Cardiac septum (tissue), 1 donor: ENCODE results near the gene LMF1. TPM values are rescaled to one million over a fixed set of nuclear protein-coding genes. Genes with fewer than 3 reads are reported as not detected.

Experiments
- DNase-seq: peaks from one replicate; pipeline ENCODE4 v3.0.0-alpha.2; 2020; ENCODE audit warnings: low spot score
- intact Hi-C: fragments of 100-400 bp; cut with DNase I; formaldehyde crosslinking; loops from one replicate; pipeline ENCODE4 v1.14.0; 2022
- total RNA-seq: library from RNA; stranded (reverse); fragmentation: NEBNext Ultra II Directional; extraction: Animal tissue kit (Norgen Biotek cat#: 25700); gene quantifications from one replicate; pipeline ENCODE4 v1.2.1, GENCODE V29; 2021
- donor health status: DM: no; HTN: no; CAD: no.

The LMF1 gene
- total RNA-seq, 1 donor from 2014 or later, result 8.4 TPM

DNA sequence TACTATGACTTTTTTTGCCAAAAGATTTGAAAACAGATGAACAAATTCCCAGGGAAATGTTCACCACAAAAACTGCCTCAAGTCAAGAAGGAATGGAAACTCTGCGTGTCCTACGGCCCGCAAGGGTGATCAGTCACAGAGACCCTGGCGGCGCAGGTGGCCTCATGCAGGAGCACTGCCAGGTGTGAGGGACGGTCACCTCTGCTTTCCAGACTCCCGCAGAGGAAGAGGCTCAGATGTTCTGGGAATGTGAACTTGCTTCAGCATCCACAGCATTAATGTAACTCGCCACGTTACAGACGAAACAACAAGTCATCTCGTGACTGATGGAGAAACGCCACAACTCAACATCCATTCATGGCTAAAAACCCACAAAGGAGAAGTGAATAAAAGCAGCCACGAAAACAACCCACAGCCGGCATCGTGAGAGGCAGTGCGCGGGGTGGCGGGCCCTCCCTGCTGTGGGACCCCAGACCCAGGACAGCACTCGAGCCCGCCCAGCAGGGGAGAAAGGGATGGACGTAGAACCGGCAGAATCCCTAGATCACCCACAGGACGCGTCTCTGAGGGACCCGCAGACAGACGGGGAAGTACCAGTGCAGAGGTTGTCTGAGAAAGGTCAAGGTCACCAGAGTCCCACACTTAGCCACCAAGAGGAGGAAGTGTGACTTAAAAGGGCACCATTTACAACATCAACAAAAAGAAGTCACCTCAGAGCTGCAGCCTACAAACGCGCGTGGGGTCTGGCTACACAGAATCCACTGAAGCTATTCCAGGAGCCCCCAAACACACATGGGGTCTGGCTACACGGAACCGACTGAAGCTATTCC lies 93.3 kb downstream of the LMF1 start:
- no peak for DNase-seq

DNA sequence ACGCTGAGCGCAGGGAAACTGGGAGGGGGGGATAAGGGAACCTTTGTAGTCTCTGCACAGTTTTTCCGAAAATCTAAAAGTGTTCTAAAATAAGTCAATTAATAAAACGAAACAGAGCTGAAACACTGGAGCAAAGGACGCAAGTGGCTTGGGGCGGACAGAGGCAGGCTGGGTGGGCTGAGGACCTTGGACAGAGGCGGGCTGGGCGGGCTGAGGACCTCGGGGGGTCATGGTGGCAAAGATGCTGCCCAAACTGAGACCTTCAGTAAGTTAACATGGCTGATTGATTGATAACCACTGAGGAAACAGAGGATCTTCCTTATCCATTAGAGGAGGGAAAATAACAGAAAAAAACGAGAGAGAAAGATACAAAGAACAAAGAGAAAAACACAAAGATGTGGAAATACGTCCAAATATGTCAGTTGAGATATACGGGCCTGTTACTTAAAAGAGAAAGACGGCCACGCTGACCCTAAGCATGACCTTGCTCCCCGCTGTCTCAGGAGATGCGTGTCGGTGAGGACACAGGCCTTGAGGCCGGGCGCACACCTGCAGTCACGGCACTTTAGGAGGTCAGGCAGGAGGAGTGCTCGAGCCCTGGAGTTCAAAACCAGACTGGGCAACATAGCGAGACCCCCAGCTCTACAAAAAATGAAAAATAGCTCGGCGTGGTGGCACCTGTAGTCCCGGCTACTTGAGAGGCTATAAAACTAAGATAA lies 94.1 kb downstream of the LMF1 start:
- DNase-seq, result no peak
- intact Hi-C loops, result no loop called here

More for the DNA sequence above, 93.3 kb downstream of the LMF1 start:
- intact Hi-C loops, result no loop called here

DNA sequence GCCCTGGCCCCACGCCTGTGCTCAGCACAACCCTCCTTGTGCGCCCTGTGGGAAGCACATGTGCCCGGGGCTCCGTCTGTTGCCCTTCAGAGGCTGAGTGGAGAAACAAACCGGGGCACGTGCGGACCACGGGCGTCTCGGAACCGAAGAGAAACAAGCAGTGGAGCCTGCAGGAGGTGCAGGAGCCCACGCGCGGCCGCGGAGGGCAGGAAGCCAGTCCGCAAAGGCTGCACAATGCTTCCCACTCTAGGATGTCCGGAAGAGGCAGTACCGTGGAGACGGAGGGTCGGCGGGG lies 94.8 kb downstream of the LMF1 start:
- intact Hi-C loops, result no loop called here
- DNase-seq, result no peak

DNA sequence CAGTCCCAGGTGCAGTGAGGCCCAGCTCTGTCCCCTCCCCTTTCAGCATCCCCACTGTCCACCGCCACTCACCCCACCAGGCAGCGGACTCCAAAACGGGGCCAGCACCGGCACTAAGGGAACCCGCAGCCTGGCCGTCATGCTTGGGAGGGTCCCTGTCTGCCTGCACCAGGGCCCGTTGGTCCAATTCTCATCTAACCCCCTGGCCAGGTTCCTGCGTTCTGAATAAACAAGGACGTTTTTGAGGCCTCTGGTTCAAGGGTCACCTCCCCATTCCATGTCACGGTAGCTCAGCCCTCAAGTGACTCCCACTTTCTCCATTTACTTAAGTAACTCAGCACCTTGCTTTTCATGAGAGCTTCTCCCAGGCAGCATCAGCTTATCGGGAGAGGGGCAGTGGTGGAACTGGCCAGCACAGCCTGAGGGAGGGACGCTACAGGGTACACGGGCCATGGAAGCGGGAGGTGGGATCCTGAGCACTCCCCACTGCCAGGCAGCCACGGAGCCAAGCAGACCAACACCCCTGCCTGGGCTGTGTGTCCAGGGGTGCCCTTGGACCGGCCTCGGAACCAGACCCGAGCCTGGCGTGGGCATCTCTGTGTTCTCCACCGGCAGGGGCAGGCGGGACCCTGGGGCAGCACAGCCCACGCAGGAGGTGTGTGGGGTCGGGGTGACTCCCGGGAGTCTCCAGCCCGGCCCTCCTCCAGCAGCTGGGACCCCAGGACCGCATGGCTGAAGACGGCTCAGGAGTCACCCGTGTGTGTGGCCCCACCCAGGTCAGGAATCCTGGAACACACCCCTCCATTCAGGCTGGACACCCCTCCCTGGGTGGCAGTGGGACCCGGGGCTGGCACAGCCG lies 95.4 kb downstream of the LMF1 start:
- no peak for DNase-seq
- intact Hi-C loops, result no loop called here

DNA sequence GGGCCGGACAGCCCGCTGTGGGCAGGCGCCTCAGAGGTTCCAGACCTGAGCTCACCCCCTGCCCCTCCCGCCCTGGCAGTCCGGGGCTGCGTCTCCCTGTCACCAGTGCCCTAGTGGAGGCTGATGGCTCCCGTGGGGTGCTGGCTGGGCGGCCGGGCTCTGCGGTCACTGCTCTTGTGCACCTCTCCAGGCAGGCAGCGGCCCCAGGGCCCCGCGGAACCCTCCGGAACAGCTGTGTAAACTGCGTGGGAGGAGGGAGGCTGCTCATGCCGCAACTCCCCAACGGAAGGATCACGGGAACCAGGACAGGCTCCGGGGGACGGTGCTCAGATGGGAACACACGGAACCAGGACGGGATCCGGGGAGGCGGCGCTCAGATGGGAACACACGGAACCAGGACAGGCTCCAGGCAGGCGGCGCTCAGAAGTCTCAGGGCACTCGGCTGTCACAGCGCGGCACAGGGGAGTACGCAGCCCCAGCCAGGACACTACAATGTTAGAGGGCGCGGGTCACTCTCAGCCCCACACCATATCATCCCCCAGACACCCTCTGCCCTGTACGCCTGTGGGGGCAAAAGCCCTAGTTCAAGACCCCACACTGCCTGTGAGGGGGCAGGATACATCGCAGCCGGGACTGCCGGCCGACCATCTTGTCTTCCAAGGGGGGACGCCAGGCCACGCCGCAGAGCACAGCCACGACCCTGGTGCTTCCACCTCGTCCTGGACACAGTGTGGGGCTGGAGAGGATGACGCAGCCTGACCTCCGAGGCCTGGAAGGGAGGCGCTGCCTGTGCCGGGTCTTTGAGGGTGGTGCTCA lies 96.2 kb downstream of the LMF1 start:
- intact Hi-C loops, result no loop called here
- no peak for DNase-seq

DNA sequence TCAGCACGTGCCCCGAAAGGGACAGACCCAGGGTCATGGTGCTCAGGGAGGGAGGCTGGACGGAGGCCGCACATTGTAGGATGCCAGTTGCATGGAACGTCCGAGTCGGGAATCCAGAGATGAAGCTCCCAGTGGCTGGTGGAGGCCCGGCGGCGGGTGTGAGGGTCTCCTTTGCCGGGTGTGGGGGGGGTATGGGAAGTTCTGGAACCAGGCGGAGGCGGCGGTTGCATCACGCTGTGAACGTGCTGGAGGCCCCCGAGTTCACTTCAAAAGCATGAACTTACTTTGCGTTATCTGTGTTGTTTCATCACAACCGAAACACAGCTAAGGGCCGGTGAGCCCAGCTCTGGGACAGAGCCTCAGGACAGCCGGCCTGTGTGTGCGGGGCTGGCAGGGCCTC lies 96.9 kb downstream of the LMF1 start:
- no peak for DNase-seq
- intact Hi-C loops, result no loop called here

DNA sequence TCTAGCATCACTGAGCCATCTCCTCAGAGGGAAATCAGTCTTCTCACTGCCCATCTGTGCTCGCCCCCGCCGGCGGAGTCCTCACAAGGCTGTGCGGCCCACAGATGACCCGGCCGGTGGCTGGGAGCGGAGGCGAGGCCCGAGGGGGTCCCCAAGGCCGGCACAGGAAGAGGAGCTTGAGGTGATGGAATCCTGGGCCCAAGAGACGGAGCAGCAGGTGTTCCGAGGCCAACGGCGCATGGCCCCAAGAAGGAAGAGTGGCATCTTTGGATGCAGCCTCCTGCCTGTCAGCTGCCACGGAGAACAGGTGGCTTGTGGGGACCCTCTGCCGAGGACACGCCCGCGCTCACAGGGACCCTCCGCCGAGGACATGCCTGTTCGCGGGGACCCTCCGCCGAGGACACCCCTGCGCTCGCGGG lies 97.5 kb downstream of the LMF1 start:
- no peak for DNase-seq

DNA sequence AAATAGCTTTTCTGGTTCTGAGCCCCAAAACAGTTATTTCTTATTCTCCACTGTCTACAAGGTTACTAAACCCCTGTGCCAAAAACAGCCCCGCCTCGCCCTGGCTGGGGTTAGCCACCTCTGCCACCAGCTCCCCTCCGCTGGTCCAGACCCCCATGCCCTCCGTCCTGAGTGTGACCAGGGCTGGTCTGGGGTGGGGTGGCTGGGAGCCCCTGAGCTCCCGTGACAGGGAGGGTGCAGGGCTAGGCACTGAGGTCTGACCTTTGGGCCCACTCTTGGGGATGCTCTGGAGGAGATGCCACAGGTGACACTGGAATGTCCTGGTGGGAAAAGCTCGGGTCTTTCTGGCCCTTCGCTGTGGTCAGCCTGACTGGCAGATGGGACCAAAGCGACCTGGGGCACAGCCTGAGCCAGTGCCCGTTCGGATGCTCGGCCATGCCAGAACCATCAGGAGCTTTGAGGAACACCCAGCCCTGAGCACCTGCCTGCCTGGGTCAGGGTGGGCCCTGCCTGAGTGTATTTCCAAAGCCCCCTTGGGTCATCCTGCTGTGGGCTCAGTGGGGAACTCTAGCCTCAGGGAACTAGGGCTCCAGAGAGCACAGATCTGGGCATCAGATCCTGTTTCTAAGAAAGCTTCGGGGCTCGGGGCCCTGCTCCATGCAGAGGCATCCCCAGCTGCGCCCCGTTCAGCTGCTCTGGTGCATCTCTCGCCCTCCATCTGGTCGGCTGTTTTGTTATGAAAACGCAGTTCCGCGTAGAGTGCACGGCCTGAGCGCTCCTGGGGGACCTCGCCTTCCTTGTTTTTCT lies 98.1 kb downstream of the LMF1 start:
- DNase-seq, result no peak
- intact Hi-C loops, result no loop called here

More for the DNA sequence above, 97.5 kb downstream of the LMF1 start:
- intact Hi-C loops, result no loop called here

DNA sequence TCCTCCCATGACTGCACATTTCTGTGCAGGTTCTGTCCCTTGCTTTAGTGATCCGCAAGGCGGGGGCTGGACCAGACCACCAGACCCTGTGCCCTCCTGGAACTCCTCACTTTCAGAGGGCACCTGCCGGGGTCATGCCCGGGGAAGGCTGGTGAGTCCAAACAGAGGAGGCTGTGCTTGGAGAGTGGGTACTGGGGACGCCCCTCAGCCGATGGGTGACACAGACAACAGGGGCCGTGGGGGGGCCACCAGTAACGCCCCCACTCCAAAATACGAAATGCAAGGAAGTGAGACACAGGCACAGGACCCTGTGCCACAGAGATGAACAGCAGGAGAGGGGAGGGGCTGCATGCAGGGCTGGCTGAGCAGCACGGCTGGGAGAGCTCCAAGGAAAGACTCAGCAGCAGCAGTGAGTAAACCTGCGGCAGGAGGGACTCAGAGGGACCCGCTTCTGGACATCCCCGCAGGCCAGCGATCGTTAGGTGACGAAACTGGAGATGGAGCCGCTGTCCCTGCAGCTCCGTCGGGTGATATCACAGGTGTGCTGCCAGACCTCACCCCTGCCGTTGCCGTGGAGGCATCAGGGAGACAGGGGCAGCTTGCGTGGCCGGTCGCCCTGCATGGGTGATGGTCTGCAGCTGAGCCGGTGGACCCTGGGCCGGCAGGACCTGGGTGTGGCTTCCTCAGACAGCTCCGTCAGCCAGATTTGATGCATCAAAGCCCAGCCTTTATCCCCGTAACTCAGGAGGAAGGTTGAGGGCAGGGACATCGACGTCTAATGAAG lies 99.0 kb downstream of the LMF1 start:
- DNase-seq, result no peak
- intact Hi-C loops, result no loop called here

DNA sequence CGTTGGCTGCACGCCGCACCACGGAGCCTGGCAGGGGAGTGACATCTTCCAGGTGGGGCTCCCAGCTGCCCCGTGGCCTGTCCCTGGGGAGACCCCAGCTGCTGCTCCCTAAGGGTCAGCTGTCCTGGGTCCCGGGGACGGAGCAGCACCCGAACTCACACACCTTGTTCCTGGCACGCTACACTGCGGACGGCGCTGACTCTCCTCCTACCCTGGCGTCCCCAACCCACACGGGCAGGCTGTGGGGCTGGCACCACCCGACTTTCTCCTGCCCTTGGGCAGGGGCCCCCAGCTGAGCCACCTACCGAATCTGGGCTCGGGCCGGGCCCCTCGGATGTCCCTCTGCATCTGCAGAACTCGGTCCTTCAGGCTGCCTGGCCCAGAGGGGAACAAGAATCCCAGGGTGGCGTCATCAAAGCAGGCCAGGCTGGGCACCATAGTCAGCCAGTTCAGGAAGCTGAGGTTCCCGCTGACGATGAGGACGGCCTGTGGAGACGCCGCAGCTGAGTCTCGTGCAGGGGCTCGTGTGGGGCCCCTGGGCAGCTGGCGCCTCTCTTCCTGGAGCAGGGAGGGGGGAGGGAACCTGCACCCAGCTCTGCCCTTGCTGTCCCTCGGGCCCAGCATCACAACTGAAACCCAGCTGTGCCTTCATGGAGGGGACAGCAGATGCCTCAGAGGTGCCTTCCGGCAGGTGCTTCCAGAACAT lies 99.8 kb downstream of the LMF1 start:
- intact Hi-C loops, result no loop called here
- no peak for DNase-seq

DNA sequence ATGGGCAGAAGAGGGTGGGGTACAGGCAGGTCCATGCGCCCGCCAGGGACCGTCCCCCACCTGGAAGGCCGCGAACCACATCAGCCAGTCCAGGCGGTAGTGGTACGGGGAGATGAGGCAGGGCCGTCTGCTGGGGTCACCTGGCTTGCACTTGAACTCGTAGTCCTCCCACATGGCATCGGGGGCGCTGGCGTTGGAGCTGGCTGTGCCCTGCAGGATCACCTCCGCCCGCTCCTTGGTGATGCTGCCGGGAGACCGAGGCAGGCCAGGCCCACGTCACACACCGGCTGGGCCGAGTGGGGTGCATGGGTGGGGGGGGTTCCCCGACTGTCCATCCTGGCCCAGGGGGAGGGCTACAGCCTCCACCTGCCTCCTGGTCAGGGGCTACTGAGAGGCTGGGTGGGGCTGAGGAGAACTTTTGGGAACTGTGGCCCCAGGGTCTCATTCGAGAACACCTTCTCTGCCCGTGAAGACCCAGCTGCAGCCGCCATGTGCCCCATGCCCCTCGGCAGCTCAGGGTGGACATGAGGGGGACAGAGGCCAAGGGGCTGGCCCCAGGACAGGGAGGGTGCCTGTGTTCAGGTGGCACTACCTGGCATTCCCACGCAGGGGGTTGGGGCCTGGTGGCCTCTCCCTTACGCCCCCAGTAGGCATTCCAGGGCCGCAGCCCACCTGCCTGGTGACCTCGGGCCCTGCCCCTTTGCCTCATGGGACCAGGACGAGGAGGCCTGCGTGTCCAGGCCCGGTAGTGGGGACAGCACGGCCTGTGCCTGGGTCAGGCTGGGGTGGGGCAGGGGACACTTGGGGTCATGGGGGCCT lies 100.8 kb downstream of the LMF1 start:
- no peak for DNase-seq
- intact Hi-C loops, result no loop called here

DNA sequence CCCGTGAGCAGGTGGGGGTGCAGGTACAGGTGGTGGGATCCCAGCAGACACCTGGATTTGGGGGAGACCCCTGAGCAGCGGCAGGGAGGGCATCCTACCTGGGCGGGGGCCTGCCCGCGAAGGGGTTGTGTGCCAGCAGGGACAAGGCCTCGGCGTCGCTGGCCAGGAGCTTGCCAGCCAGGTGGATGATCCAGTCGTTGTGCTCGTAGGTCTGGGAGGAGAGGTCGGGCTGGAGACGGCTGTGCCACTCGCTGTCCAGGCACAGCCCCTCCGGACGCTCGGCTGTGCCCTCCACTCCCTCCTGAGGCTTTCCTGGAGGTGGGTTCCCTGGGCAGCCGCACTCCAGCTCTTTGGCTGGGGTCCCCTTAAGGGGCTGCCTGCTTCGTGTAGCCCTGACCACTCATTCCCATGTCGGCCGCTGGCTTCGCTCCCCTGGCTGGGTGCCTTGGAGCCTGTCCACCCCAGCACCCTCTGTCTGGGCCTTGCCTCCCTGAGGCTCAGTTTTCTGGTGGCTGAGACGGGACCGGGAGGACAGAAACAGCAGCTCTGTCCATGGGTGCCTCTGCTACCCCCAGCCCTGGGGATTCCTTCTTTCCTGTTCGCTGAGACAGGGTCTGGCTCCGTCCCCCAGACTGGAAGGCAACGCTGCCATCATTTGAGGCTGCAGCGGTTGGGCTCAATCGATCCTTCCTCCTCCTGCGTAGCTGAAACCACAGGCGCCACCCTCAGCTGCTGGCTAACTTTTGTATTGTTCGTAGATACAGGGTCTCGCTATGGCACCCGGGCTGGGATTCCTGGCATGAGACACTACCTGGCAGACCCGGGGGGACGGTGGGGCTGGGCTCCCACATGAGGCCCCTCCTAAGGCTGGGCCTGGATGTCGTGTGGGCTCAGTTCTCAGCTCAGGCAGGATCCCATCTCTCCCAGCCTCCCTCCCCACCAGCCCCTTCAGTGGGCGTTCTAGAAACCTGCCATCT lies 101.7 kb downstream of the LMF1 start:
- intact Hi-C loops, result no loop called here
- no peak for DNase-seq

DNA sequence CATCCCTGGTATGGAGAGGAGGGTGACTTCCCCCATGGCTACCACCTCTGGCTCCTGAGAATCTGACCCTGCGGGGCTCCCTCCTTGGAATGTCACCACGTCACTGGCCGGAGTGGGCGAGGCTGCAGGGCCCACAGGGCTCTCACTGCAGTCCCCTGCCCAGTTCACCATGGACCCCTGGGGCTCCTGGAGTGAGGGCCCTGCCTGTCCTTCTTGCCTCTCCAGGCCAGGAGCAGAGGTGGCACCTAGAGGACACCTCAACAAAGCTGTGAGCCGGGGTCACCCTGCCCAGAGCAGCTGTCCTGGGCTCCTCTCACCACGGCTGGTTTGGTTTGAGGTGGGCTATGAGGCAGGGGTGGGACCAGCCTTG lies 102.4 kb downstream of the LMF1 start:
- intact Hi-C loops, result no loop called here
- no peak for DNase-seq

DNA sequence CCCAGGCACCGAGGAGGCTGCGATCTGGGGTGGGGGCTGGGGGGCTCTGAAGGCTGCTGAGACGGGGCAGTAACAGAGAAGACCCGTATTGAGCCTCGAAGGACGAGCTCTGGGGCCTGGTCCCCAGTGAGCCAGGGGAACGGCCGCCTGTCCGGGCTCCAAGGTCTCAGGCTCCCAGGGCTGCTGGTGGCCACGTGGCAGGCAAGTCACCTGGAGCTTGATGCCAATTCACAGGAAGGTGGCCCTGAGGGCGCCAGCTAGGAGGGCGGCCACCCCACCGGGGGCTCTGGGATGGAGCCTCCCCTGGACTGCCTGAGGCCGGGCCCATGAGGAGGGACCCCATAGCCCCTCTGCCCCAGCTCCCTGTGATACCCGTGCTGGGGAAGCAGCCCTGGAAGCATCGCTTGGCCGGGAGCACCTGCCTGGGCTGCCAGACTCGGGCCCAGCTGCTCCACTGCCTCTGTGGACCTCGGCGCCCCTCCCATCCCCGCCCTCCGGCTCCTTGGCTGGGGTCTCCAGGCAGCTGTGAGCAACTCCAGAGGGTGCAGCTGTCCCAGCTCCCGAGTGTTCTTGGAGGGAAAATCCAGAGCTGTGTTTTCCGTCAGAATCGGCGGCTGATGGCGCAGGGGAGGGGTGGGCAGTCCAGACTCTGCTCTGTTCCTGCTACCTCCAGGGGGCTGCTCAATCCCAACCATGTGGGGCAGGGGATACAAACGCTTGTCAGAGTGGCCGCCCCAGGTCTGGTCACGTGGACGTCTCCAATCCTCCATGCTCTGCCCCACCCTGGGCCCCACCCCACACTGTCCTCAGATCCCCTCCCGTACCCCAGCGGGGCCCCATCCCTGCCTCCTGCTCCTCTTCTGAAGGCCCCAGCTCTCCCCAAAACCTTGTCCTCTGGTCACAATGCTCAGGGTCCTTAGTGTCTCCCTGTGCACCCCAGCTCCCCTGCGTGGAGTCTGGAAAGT lies 103.1 kb downstream of the LMF1 start:
- intact Hi-C loops, result no loop called here
- no peak for DNase-seq
